Epithelial cell of proximal tubule (primary cell): ENCODE data around the gene NACC1. TPM values are rescaled to one million over a fixed set of nuclear protein-coding genes. Genes with fewer than 3 reads are reported as not detected.
A peak's percentile ranks its signal among the peaks of the same experiment; 100 is the strongest.

Source experiments
- DNase-seq: peaks from one replicate; pipeline ENCODE4 v3.0.0-alpha.2; 2011; ENCODE audit warnings: low read depth
- H3K4me3 ChIP-seq: 2 replicates; pipeline ENCODE4 v1.5.1; 2011; ENCODE audit warnings: low read depth, mild to moderate bottlenecking, low read length
- total RNA-seq: library from RNA; depleted of rRNA; stranded (reverse); fragments of >200 nt; gene quantifications from 2 replicates; pipeline ENCODE4 v1.2.3, GENCODE V29; 2015
- TF ChIP-seq, protein P1 (sequence below): conservative IDR thresholded peaks from 2 replicates; pipeline ENCODE4 v1.5.1; 2012; ENCODE audit warnings: low read depth, mild to moderate bottlenecking, low read length

NACC1 gene
- total RNA-seq, 1 donor from 2014 or later: 72.2 TPM

DNA sequence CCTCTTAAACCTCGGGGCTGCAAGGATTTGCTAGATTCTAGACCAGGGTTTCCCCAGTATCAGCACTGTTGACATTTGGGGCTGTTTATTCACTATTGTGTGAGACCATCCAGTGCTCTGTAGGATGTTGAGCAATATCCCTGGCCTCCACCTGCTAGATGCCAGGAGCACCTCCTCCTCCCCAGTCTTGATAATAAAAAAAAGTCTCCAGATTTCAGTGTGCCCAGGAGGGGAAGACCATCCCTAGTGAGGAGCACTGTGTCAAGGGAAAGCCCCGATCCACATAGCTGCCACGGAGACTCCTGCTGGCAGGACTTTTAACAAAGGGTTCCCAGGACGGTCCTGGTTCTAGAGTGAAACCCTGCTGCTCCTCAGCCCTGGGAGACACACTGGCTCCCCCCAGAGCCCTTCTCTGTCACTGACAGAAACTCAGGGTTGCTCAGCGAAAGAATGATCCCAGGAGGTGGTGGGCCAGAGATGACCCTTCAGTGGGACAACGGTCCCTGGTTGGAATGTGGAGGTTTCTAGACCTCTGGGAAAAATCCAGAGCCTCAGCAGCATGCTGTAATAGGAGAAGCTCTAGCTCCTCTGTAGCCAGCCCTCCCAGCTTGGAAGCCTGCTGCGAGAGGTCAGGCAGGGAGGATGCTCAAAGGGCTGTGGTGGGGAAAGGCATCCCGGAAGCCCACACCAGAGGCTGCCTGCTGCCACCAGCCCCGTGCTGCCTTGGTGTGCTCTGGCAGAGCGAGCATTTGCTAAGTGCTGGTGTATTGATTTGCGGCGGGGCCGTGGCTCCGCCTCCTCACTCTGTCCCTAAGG is 35.7 kb upstream of the NACC1 start:
- TF ChIP-seq, protein P1, sequence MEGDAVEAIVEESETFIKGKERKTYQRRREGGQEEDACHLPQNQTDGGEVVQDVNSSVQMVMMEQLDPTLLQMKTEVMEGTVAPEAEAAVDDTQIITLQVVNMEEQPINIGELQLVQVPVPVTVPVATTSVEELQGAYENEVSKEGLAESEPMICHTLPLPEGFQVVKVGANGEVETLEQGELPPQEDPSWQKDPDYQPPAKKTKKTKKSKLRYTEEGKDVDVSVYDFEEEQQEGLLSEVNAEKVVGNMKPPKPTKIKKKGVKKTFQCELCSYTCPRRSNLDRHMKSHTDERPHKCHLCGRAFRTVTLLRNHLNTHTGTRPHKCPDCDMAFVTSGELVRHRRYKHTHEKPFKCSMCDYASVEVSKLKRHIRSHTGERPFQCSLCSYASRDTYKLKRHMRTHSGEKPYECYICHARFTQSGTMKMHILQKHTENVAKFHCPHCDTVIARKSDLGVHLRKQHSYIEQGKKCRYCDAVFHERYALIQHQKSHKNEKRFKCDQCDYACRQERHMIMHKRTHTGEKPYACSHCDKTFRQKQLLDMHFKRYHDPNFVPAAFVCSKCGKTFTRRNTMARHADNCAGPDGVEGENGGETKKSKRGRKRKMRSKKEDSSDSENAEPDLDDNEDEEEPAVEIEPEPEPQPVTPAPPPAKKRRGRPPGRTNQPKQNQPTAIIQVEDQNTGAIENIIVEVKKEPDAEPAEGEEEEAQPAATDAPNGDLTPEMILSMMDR: peak; percentile 44
- H3K4me3 ChIP-seq: no peak overlapping the region
- no peak for DNase-seq

DNA sequence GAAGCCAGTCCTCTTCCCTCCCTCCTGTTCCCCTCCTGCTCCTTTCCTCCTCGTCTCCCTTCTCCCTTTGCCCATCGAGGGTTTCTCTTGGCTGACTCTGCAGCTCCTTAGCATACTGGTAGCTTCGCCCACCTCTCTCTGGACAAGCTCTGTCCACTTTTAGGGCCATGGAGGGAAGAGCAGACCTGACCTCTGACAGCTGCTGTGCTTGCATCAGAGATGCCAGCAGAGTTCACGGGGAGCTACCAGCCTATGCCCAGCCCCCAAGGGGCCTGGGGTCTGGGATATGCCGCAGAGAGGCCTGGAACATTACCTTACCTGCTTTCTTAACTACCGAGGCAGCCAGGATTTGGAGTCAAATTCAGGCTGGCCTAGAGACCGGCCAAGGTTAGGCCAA is 35.1 kb upstream of the NACC1 start:
- no peak for DNase-seq
- H3K4me3 ChIP-seq: no peak overlapping the region
- TF ChIP-seq, protein P1: no peak

DNA sequence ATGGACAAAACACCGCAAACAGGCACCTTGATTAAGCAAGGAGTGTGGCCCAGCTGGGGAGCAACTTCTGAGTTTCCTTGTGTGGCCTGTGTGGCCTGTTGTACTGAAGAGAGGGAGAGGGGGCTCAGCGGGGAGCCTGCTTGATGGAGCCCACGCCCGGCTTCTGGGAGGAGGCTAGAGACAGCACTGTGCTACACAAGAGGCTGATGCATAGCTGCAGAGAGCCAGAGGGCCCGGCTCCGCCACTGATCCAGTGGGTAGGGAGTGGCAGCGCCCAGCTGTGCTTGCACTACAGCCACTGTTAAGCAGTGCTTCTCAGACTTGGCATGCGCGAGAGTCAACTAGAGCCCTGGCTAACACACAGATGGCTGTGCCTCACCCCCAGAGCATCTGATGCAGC is 34.4 kb upstream of the NACC1 start:
- TF ChIP-seq, protein P1: no peak

DNA sequence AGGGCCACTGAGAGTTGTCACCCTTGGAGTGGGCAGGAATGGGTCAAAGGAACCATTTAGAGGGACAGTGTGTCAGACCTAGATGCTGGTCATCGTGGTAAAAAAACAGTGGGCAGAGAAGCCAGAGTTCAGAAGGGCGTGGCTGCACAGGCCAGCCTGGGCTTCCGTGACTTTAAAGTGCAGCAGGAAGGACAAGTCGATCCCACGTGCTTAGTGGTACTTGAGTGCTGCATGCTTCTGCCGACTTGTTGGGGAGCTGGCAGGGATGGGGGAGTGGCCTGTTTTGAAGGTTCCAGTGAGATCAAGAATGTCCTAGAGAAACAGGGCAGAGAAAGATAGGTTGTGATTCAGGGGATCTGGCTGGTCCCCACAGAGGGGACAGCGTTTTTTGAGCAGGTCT is 32.4 kb upstream of the NACC1 start:
- DNase-seq: no peak
- H3K4me3 ChIP-seq: no peak overlapping the region
- TF ChIP-seq, protein P1: no peak

More for the DNA sequence above, 34.4 kb upstream of the NACC1 start:
- no peak overlapping the region for H3K4me3 ChIP-seq
- DNase-seq: no peak

DNA sequence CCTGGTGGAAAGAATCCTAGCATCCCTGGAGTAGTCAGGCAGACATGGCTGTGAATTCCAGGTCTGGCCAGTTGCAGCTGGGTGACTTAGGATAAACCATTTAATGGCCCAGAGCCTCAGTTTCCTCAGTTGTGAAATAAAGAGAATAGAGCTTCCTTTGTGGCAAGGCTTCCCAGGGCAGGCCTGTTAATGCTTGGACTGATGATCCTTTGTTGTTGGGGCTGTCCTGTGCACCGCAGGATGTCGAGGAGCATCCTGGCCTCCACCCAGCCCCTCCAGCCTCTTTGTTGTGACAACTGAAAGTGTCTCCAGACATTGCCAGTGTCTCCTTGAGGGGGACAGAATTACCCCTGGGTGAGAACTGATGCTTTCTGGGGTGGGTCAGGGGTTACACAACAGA is 31.7 kb upstream of the NACC1 start:
- TF ChIP-seq, protein P1: no peak
- H3K4me3 ChIP-seq: no peak overlapping the region
- DNase-seq: no peak

DNA sequence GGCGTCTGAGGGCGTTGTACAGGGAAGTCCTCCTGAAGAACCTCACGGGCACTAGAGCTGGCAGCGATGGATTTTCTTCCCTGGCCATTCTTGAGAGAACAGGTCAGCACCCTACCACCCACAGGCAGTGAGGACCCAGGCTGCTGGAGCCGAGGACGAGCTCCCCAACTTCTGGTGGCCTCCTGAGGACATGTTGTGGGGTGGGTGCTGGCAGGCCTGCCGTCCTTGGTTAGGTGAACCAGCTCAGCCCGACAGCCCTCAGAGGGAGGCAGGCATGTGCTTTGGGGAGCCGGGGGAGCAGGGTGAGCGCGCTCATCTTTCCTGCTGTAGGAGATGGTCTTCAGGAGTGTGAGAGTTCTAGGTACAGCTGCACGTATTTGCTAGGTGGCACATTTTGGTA is 30.8 kb upstream of the NACC1 start:
- DNase-seq: no peak
- TF ChIP-seq, protein P1: no peak
- H3K4me3 ChIP-seq: no peak overlapping the region
